ENCODE data around the gene EPB41L1.
"Not testable (repeated sequence)": the region's sequence is repeated elsewhere in the genome, so short reads cannot be mapped to it uniquely, and the experiment has no call there.

The EPB41L1 gene

DNA sequence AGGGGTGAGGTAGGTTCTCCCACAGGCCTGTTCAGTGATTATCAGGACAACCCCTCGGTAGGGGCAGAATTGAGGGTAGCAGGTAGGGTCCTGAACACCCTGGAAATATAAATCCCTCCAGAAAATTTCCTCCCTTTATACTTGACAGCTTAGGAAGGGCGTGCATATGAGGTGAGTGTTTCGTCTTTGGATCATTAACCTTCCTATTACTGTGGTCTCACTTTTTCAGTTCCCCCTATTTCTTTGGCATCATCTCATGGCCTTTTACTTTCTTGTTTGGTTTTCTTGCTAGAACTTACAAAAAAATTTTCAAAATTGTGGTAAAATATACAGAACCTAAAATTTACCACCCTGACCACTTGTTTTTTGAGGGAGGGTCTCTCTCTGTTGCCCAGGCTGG lies 18.7 kb upstream of the EPB41L1 start:
- no peak overlapping the region for H3K27ac ChIP-seq
- TF ChIP-seq ZFX (IDR thresholded peaks at IDR 0.05) = no peak
- TF ChIP-seq, protein P1, sequence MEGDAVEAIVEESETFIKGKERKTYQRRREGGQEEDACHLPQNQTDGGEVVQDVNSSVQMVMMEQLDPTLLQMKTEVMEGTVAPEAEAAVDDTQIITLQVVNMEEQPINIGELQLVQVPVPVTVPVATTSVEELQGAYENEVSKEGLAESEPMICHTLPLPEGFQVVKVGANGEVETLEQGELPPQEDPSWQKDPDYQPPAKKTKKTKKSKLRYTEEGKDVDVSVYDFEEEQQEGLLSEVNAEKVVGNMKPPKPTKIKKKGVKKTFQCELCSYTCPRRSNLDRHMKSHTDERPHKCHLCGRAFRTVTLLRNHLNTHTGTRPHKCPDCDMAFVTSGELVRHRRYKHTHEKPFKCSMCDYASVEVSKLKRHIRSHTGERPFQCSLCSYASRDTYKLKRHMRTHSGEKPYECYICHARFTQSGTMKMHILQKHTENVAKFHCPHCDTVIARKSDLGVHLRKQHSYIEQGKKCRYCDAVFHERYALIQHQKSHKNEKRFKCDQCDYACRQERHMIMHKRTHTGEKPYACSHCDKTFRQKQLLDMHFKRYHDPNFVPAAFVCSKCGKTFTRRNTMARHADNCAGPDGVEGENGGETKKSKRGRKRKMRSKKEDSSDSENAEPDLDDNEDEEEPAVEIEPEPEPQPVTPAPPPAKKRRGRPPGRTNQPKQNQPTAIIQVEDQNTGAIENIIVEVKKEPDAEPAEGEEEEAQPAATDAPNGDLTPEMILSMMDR (conservative IDR thresholded peaks at IDR 0.05) = no peak

DNA sequence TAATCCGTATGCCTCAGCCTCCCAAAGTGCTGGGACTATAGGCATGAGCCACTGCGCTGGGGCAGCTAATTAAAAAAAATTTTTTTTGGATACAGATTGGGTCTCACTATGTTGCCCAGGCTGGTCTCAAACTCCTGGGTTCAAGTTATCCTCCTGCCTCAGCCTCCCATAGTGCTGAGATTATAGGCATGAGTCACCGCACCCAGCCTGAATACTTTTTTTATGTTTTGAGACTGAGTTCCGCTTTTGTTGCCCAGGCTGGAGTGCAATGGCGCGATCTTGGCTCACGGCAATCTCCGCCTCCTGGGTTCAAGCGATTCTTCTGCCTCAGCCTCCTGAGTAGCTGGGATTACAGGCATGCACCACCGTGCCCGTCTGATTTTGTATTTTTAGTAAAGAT lies 17.2 kb upstream of the EPB41L1 start:
- not testable (repeated sequence) for H3K27ac ChIP-seq

DNA sequence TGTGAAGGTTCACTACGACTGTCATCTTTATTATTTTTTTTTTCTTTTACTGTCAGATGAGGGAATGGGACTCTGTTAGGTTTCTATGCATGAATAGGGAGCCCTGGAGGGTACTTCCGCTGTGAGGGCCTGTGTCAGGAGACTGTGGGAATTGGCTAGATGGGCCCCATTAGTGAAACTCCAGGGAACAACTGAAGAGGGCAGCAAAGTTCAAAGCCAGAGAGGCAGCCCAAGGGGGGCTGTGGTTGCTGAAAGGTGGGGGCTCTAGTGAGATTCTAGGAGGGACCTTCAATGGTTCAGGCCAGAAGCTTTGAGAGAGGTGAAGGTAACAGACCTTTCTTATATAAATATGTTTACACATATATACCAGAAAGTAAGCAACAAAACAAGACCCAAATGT lies 13.2 kb upstream of the EPB41L1 start:
- H3K27ac ChIP-seq = no peak overlapping the region
- TF ChIP-seq, protein P1 (conservative IDR thresholded peaks at IDR 0.05) = no peak
- no peak for TF ChIP-seq ZFX (IDR thresholded peaks at IDR 0.05)

DNA sequence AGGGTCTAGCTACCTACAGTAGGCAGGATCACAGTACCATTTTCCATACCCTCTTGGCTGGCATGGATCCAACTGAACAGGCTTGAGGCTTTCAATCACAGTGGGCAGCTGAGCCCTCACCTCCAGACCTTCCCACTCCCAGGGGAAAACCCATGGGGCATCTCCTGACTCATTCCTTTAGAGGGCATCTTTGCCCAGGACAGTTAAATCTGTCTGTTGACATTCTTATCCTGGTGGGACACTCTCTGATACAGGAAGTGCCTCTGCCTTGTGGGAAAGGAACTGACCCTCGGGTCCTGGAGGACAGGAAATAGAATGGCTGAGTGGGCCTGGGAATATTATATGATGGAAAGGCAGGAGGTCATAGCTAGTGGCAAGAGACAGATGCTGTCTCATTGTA lies 10.2 kb upstream of the EPB41L1 start:
- H3K27ac ChIP-seq = no peak overlapping the region
- no peak for TF ChIP-seq ZFX (IDR thresholded peaks at IDR 0.05)
- TF ChIP-seq, protein P1 (conservative IDR thresholded peaks at IDR 0.05) = no peak

DNA sequence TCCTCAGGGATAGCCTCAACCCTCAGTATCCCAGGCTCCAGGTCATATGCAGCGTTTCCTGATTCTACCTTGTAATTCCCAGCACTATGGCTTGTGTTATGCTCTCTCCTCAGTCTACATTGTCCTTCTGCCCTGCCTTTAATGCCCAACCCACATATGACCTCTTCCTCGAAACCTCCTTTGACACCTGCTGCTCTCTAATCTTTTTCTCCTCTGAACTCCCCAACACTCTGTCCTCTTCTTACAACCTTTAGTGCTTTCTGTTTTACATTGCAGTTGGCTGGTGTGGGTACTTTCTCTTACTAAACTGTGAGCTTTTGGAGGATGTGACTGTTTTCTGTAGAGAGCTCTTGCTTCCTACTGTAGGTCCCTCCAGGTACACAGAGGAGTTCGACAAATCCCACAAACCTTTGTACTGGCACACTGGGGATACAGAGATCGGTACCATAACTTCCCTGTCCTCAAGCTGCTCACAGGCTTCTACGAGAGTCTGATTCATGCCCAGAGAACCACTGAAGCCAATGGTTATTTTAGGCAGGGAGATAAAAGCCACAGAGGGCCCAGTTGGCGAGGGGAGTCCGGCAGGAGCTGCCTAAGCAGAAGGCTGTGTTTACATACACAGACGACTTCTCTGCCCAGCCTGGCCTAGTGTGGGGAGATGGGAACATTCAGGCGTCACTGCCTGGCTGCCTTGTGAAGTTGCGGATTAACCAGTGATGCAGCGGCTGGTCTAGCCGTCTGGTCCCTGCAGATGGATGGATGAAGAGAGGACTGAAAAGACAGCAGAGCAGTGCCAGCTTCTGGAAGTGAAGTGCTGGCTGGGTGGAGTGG lies 8.4 kb upstream of the EPB41L1 start:
- no peak overlapping the region; the same call in 1 of the 2 replicates for H3K27ac ChIP-seq
- TF ChIP-seq, protein P1 (conservative IDR thresholded peaks at IDR 0.05) = no peak
- TF ChIP-seq ZFX (IDR thresholded peaks at IDR 0.05) = no peak

DNA sequence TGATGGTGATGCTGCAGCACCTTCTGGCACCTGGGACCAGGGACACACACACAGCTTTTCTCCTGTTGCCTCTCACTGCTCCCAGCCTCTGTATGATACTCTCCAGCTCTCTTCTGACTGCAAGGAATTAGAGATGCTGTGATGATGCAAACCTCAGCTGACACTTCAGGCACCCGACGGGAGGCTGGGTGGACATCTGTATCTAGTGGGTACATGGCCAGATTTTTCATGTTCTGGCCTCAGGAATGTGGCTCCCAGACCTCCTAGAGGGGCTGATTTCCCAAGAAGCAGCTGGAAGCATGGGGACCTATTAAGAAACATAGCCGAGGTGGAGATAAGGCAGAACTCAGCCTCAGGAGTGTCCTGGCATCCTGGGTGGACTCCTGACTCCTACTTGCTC lies 6.8 kb upstream of the EPB41L1 start:
- TF ChIP-seq ZFX (IDR thresholded peaks at IDR 0.05) = no peak
- TF ChIP-seq, protein P1 (conservative IDR thresholded peaks at IDR 0.05) = no peak
- H3K27ac ChIP-seq = no peak overlapping the region

DNA sequence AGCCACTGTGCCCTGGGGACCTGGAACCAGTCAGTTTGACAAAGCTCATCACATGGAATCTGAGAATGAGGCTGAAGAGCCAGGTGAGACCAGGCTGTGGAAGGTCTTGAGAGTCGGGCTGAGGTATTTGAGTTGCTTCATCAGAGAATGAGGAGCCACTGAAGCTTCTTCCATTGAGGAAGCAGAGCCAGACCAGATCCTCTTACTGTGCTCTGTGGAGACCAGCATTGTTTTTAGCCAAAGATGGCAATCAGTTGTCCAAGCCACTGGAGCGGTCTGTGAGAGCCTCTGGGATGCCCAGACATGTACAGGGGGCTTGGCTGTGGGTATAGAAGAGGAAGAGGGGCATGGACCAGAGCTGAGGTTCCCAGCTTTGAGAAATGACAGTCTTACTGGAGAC lies 6.1 kb upstream of the EPB41L1 start:
- no peak overlapping the region for H3K27ac ChIP-seq
- TF ChIP-seq ZFX (IDR thresholded peaks at IDR 0.05) = no peak
- TF ChIP-seq, protein P1 (conservative IDR thresholded peaks at IDR 0.05) = no peak

DNA sequence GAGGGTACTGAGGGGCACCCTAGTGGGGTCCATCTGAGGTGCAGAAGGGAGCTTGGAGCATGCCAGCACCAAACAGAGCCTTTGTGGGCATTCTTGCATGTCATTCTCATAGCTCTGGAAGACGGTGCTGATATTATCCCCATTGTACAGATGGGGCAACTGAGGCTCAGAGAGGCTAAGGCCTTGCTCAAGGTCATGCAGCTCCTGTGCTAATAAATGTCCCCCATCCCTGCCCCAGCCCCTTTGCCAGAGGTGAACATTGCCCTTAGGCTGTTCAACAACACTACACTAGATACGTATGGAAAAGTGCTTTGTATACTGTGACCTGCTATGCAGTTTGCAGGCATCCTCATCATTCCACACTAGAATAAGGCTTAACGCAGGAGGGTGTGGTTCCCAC lies 5.5 kb upstream of the EPB41L1 start:
- H3K27ac ChIP-seq = peak overlapping the region; percentile 2; the same call in 1 of the 2 replicates
- no peak for TF ChIP-seq ZFX (IDR thresholded peaks at IDR 0.05)
- TF ChIP-seq, protein P1 (conservative IDR thresholded peaks at IDR 0.05) = no peak
